Ascending aorta (tissue), 2 donors: ENCODE data around the gene LAMA5. TPM values are rescaled to one million over a fixed set of nuclear protein-coding genes. Genes with fewer than 3 reads are reported as not detected.
A peak's percentile ranks its signal among the peaks of the same experiment; 100 is the strongest.

ENCODE experiments used
- DNase-seq, 2 donors: peaks; one replicate each; pipeline ENCODE4 v3.0.0-alpha.2; 2019; ENCODE audit warnings: low spot score in 2 of 2
- H3K27ac ChIP-seq, 2 donors: fragments of 200-600 bp; sonication (generic); one replicate each; pipeline ENCODE4 v1.5.1; 2016 to 2017; ENCODE audit warnings: mild to moderate bottlenecking in 1 of 2
- H3K27me3 ChIP-seq: fragments of 200-600 bp; sonication (generic); one replicate; pipeline ENCODE4 v1.5.1; 2017
- H3K36me3 ChIP-seq, 2 donors: fragments of 200-600 bp; sonication (generic); one replicate each; pipeline ENCODE4 v1.5.1; 2016
- H3K4me1 ChIP-seq, 2 donors: fragments of 200-600 bp; sonication (generic); one replicate each; pipeline ENCODE4 v1.5.1; 2016 to 2017; ENCODE audit warnings: mild to moderate bottlenecking in 1 of 2
- H3K4me3 ChIP-seq, 2 donors: fragments of 200-600 bp; sonication (generic); one replicate each; pipeline ENCODE4 v1.5.1; 2016 to 2017; ENCODE audit warnings: mild to moderate bottlenecking in 1 of 2
- H3K9me3 ChIP-seq, 2 donors: fragments of 200-600 bp; sonication (generic); one replicate each; pipeline ENCODE4 v1.5.1; 2016
- CTCF ChIP-seq, 3 experiments: fragments of 200-600 bp in 2 of 3; fragments of 450-650 bp in 1 of 3; sonication (generic) in 2 of 3; IDR thresholded peaks; one replicate each; pipeline ENCODE4 v1.5.1; 2016 to 2019; ENCODE audit warnings: antibody characterized with exemption in 3 of 3, mild to moderate bottlenecking in 1 of 3, moderate library complexity in 1 of 3
- intact Hi-C: fragments of 100-400 bp; cut with DNase I; formaldehyde crosslinking; loops from one replicate; pipeline ENCODE4 v1.15.1; 2023
- total RNA-seq: library from RNA; depleted of rRNA; stranded (reverse); fragments of >200 nt; gene quantifications from one replicate; pipeline ENCODE4 v1.1.0, GENCODE V29; 2016

LAMA5 gene
- total RNA-seq, 1 donor from 2014 or later: 469 TPM

GRCh38 chr20:62411479-62412193 is 44.5 kb upstream of the LAMA5 start:
- no peaks in the 10 kb centered on the region for H3K36me3 ChIP-seq
- TF ChIP-seq CTCF (IDR thresholded peaks at IDR 0.05): no peak
- H3K4me1 ChIP-seq: peaks cover 3 to 10% of the 10 kb centered on the region in 2 donors
- DNase-seq: no peak
- no peak overlapping the region for H3K4me3 ChIP-seq
- no peak overlapping the region for H3K27ac ChIP-seq
- no peaks in the 10 kb centered on the region for H3K27me3 ChIP-seq
- H3K9me3 ChIP-seq: no peaks in the 10 kb centered on the region
- intact Hi-C loops: no loop called here

- Histone ChIP-seq H3K36me3 (no peaks in the 10 kb centered on the region), H3K27ac (no peak overlapping the region), H3K4me3 (no peak overlapping the region), H3K4me1 (peaks cover 8 to 18% of the 10 kb centered on the region in 2 donors), H3K9me3 (no peaks in the 10 kb centered on the region), H3K27me3 (no peaks in the 10 kb centered on the region)
- intact Hi-C loops: no loop called here
- no peak for TF ChIP-seq CTCF (IDR thresholded peaks at IDR 0.05)
- DNase-seq: no peak
These were observed 43.8 kb upstream of the LAMA5 start for GRCh38 chr20:62410746-62411478.

- DNase-seq: no peak
- intact Hi-C loops: loop anchor here (5.0 to 10.0 kb wide), 4 partner anchors 173 to 382 kb away; partner anchors contain the start of genes MTG2, OSBPL2 and TAF4
These were observed 43.0 kb upstream of the LAMA5 start for GRCh38 chr20:62409931-62410745.

GRCh38 chr20:62409086-62409853 is 42.2 kb upstream of the LAMA5 start:
- Histone ChIP-seq H3K36me3 (no peaks in the 10 kb centered on the region), H3K4me3 (no peak overlapping the region), H3K27me3 (no peaks in the 10 kb centered on the region), H3K9me3 (no peaks in the 10 kb centered on the region), H3K4me1 (peaks cover 10 to 24% of the 10 kb centered on the region in 2 donors), H3K27ac (no peak overlapping the region)
- TF ChIP-seq CTCF (IDR thresholded peaks at IDR 0.05): no peak
- intact Hi-C loops: loop anchor here (5.0 to 10.0 kb wide), 4 partner anchors 172 to 383 kb away; partner anchors contain the start of genes MTG2, OSBPL2 and TAF4
- no peak for DNase-seq

More at GRCh38 chr20:62409931-62410745, 43.0 kb upstream of the LAMA5 start:
- Histone ChIP-seq H3K4me3 (no peak overlapping the region), H3K27me3 (no peaks in the 10 kb centered on the region), H3K4me1 (peaks cover 10 to 24% of the 10 kb centered on the region in 2 donors), H3K36me3 (no peaks in the 10 kb centered on the region), H3K27ac (no peak overlapping the region), H3K9me3 (no peaks in the 10 kb centered on the region)
- peak in 1 of 3 experiments; percentile 42 for TF ChIP-seq CTCF (IDR thresholded peaks at IDR 0.05)

- peaks cover 10 to 24% of the 10 kb centered on the region in 2 donors for H3K4me1 ChIP-seq
- no peaks in the 10 kb centered on the region for H3K36me3 ChIP-seq
- no peaks in the 10 kb centered on the region for H3K9me3 ChIP-seq
- no peak for DNase-seq
- intact Hi-C loops: loop anchor here (5.0 to 10.0 kb wide), 4 partner anchors 171 to 384 kb away; partner anchors contain the start of genes MTG2, OSBPL2 and TAF4
- H3K4me3 ChIP-seq: no peak overlapping the region
- H3K27me3 ChIP-seq: no peaks in the 10 kb centered on the region
- TF ChIP-seq CTCF (IDR thresholded peaks at IDR 0.05): no peak
- H3K27ac ChIP-seq: no peak overlapping the region
These were observed 41.5 kb upstream of the LAMA5 start for GRCh38 chr20:62408640-62409039.
